GM19351 (cell line): ENCODE results near the gene EPHB2.
"Not testable (repeated sequence)": the region's sequence is repeated elsewhere in the genome, so short reads cannot be mapped to it uniquely, and the experiment has no call there.

Source experiments
- ATAC-seq: cut with Tn5 transposase; IDR thresholded peaks from one replicate; pipeline ENCODE4 v1.9.1; 2021; ENCODE audit warnings: mild to moderate bottlenecking, moderate library complexity; ENCODE audit not compliant: unreplicated experiment

Gene EPHB2

GRCh38 chr1:22831729-22832413 is 121.2 kb downstream of the EPHB2 start:
- ATAC-seq = no peak

- ATAC-seq = no peak
These were observed 121.8 kb downstream of the EPHB2 start for GRCh38 chr1:22832414-22832786.

GRCh38 chr1:22833699-22834098 is 123.1 kb downstream of the EPHB2 start:
- ATAC-seq = no peak

- not testable (repeated sequence) for ATAC-seq
These were observed 123.8 kb downstream of the EPHB2 start for GRCh38 chr1:22834420-22834819.

GRCh38 chr1:22835636-22836319 is 125.1 kb downstream of the EPHB2 start:
- no peak for ATAC-seq

GRCh38 chr1:22836850-22837249 is 126.2 kb downstream of the EPHB2 start:
- no peak for ATAC-seq

GRCh38 chr1:22837332-22837731 is 126.7 kb downstream of the EPHB2 start:
- ATAC-seq = no peak

GRCh38 chr1:22838965-22839364 is 128.3 kb downstream of the EPHB2 start:
- ATAC-seq = no peak

- no peak for ATAC-seq
These were observed 129.2 kb downstream of the EPHB2 start for GRCh38 chr1:22839806-22840205.

- ATAC-seq = no peak
These were observed 130.5 kb downstream of the EPHB2 start for GRCh38 chr1:22841142-22841541.

GRCh38 chr1:22841860-22842281 is 131.2 kb downstream of the EPHB2 start:
- ATAC-seq = no peak

- ATAC-seq = not testable (repeated sequence)
These were observed 133.0 kb downstream of the EPHB2 start for GRCh38 chr1:22843441-22844183.

GRCh38 chr1:22844621-22845020 is 134.0 kb downstream of the EPHB2 start:
- no peak for ATAC-seq

- no peak for ATAC-seq
These were observed 134.8 kb downstream of the EPHB2 start for GRCh38 chr1:22845398-22845935.

GRCh38 chr1:22846458-22846857 is 135.8 kb downstream of the EPHB2 start:
- ATAC-seq = no peak

GRCh38 chr1:22847249-22847648 is 136.6 kb downstream of the EPHB2 start:
- ATAC-seq = no peak

- no peak for ATAC-seq
These were observed 137.1 kb downstream of the EPHB2 start for GRCh38 chr1:22847709-22848108.

GRCh38 chr1:22848405-22848804 is 137.8 kb downstream of the EPHB2 start:
- no peak for ATAC-seq

- no peak for ATAC-seq
These were observed 139.1 kb downstream of the EPHB2 start for GRCh38 chr1:22849770-22850169.

- ATAC-seq = no peak
These were observed 139.6 kb downstream of the EPHB2 start for GRCh38 chr1:22850281-22850680.

GRCh38 chr1:22850681-22851080 is 140.0 kb downstream of the EPHB2 start:
- no peak for ATAC-seq

GRCh38 chr1:22851517-22851916 is 140.9 kb downstream of the EPHB2 start:
- ATAC-seq = no peak
